C4-2B (cell line): ENCODE data around the gene COPS2.

Source experiments
- H3K27ac ChIP-seq: fragments of 450-650 bp; 2 replicates; pipeline ENCODE4 v1.5.1; 2017
- CTCF ChIP-seq: fragments of 450-650 bp; conservative IDR thresholded peaks from 2 replicates; pipeline ENCODE4 v1.5.1; 2017; ENCODE audit warnings: mild to moderate bottlenecking
- ZFX ChIP-seq: fragments of 450-650 bp; IDR thresholded peaks from 2 replicates; pipeline ENCODE4 v1.6.1; 2017

The COPS2 gene

GRCh38 chr15:49155110-49155833, at the start of gene COPS2:
TSS of gene COPS2 (minus strand) at chr15:49155599. CDS start at chr15:49155578, 21 bp downstream.
- peak within 1 kb of the TSS; percentile 86 for H3K27ac ChIP-seq
- TF ChIP-seq CTCF (no peak), ZFX (peak; percentile 97)

DNA sequence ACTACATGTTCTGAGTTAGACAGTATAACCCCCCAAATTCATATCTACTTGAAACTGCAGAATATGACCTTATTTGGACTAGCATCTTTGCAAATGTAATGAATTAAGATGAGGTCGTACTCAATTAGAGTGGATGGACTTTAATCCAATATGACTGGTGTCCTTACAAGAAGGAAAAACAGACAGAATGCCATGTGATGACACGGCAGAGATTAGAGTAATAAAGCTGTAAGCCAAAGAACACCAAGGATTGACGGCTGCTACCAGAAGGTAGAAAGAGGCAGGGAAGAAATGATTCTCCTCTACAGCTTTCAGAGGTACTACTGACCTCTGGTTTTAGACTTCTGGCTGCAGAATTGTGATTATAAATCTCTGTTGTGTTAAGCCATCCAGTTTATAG, 44.9 kb upstream of the COPS2 start:
- TF ChIP-seq CTCF: no peak
- no peak for TF ChIP-seq ZFX
- no peak overlapping the region for H3K27ac ChIP-seq

- H3K27ac ChIP-seq: no peak overlapping the region
- TF ChIP-seq CTCF: no peak
- no peak for TF ChIP-seq ZFX
Measured at GRCh38 chr15:49199666-49200065, 44.3 kb upstream of the COPS2 start.

DNA sequence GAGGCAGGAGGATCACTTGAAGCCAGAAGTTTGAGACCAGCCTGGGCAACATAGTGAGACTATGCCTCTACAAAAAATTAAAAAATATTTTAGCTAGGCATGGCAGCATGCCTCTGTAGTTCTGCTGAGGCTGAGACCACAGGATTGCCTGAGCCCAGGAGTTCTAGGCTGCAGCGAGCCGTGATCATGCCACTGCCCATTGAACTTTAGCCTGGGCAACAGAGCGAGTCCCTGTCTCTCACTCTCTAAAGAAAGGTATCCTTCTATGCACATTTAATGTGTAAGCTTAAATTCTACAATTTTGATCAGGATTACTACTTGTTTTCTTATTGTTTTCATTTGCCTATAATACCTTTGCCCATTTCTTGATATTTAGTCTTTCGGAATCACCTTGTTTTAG, 41.5 kb upstream of the COPS2 start:
- no peak overlapping the region for H3K27ac ChIP-seq
- TF ChIP-seq CTCF: no peak
- TF ChIP-seq ZFX: no peak

DNA sequence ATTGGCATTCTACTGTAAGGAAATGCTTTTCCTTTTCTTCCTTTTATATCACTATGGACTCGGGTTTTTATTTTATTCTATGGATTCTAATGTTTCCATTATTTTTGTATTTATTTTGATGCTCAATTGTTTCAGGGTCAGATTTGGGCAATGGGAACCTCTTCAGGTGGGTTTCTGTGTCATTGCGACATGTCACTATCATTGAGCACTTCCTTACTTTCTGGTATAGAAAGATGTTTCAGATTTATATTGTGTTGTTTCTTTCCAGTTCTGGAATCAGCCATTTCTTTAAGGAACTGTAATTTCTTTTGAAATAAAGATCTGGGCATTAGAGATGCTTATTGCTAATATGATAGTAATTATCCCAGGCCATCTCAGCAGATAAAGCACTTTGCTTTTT, 36.5 kb upstream of the COPS2 start:
- H3K27ac ChIP-seq: no peak overlapping the region
- TF ChIP-seq ZFX (no peak), CTCF (no peak)

- no peak for TF ChIP-seq ZFX
- TF ChIP-seq CTCF: no peak
- no peak overlapping the region for H3K27ac ChIP-seq
Measured at GRCh38 chr15:49190586-49190985, 35.2 kb upstream of the COPS2 start.

GRCh38 chr15:49189631-49190030, 34.2 kb upstream of the COPS2 start:
- TF ChIP-seq ZFX (no peak), CTCF (no peak)
- H3K27ac ChIP-seq: no peak overlapping the region
